Loucy (cell line): Measurements from ENCODE around the gene CKS2.

Source experiments
- H2AFZ ChIP-seq: fragments of 200-600 bp; sonication (generic); 2 replicates; pipeline ENCODE4 v1.6.0; 2016; ENCODE audit warnings: antibody characterized with exemption, mild to moderate bottlenecking, low read length, moderate library complexity
- H3F3A ChIP-seq: fragments of 200-600 bp; 2 replicates; pipeline ENCODE4 v1.6.0; 2016; ENCODE audit warnings: antibody characterized with exemption, low read depth, mild to moderate bottlenecking
- H3K27me3 ChIP-seq: fragments of 200-600 bp; sonication (generic); 2 replicates; pipeline ENCODE4 v1.6.1; 2014; ENCODE audit warnings: low read length, mild to moderate bottlenecking; ENCODE audit not compliant: insufficient read depth, poor library complexity, severe bottlenecking
- H3K36me3 ChIP-seq: fragments of 200-600 bp; sonication (generic); 2 replicates; pipeline ENCODE4 v1.6.1; 2016; ENCODE audit warnings: low read length; ENCODE audit not compliant: insufficient read depth
- H3K4me1 ChIP-seq: fragments of 200-600 bp; sonication (generic); 2 replicates; pipeline ENCODE4 v1.5.1; 2014; ENCODE audit warnings: low read length, mild to moderate bottlenecking; ENCODE audit not compliant: insufficient read depth, poor library complexity, severe bottlenecking
- H3K4me2 ChIP-seq: fragments of 200-600 bp; sonication (generic); 2 replicates; pipeline ENCODE4 v1.6.0; 2014; ENCODE audit warnings: antibody characterized with exemption, low read length, low read depth, mild to moderate bottlenecking; ENCODE audit not compliant: poor library complexity, severe bottlenecking
- H3K4me3 ChIP-seq: fragments of 200-600 bp; sonication (generic); 2 replicates; pipeline ENCODE4 v1.5.1; 2014; ENCODE audit warnings: low read length, mild to moderate bottlenecking, mixed read lengths; ENCODE audit not compliant: poor library complexity, severe bottlenecking
- H3K79me2 ChIP-seq: fragments of 200-600 bp; sonication (generic); 2 replicates; pipeline ENCODE4 v1.6.1; 2014; ENCODE audit warnings: low read length; ENCODE audit not compliant: insufficient read depth
- H3K9ac ChIP-seq: fragments of 200-600 bp; sonication (generic); 2 replicates; pipeline ENCODE4 v1.6.0; 2014; ENCODE audit warnings: mild to moderate bottlenecking, low read depth, low read length, moderate library complexity; ENCODE audit not compliant: poor library complexity, severe bottlenecking
- H3K9me2 ChIP-seq: fragments of 200-600 bp; sonication (generic); replicated peaks from 2 replicates; pipeline ENCODE4 v1.6.1; 2016; ENCODE audit warnings: low read depth, low read length, mixed read lengths
- H3K9me3 ChIP-seq: fragments of 200-600 bp; sonication (generic); 2 replicates; pipeline ENCODE4 v1.6.1; 2014; ENCODE audit warnings: mild to moderate bottlenecking, antibody characterized with exemption, low read length, low read depth; ENCODE audit not compliant: insufficient read depth
- H4K20me1 ChIP-seq: fragments of 200-600 bp; sonication (generic); 2 replicates; pipeline ENCODE4 v1.6.0; 2014; ENCODE audit warnings: antibody characterized with exemption, low read length, mild to moderate bottlenecking; ENCODE audit not compliant: insufficient read depth, poor library complexity, severe bottlenecking
- EZH2phosphoT487 ChIP-seq: fragments of 200-600 bp; IDR thresholded peaks from 2 replicates; pipeline ENCODE4 v1.6.1; 2018; ENCODE audit warnings: antibody characterized with exemption, mild to moderate bottlenecking, moderate library complexity, borderline replicate concordance
- TF ChIP-seq, protein P1 (sequence below): fragments of 200-600 bp; sonication (generic); conservative IDR thresholded peaks from 2 replicates; pipeline ENCODE4 v1.5.1; 2014; ENCODE audit warnings: mild to moderate bottlenecking, antibody characterized with exemption, low read length

CKS2 gene

DNA sequence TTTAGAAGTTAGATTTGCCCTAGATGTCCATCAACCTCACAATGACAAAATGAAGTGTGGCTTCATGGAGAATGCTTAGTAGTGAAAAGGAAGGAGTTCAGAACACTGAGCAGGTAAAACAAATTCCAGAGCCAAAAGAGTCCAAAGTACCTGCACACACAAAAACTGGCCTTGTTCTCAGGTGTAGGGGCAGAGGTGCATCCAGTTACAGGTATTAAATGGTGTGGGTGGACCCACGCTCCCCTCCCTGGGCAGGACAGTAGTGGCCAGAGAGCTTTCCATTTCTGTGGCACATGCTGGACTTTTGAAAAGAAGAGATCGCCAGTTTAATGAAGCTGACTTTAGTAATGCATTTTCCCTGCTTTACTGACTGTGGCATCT is 54.5 kb downstream of the CKS2 start:
- Histone ChIP-seq H3K27me3 (no peaks in the 10 kb centered on the region), H3K9me2 (no peaks in the 10 kb centered on the region), H3K4me2 (no peak overlapping the region), H2AFZ (no peak overlapping the region), H3K36me3 (peaks cover 23% of the 10 kb centered on the region; the same call in 1 of the 2 replicates), H3K4me3 (no peak overlapping the region), H4K20me1 (no peaks in the 10 kb centered on the region), H3K79me2 (no peaks in the 10 kb centered on the region), H3F3A (no peaks in the 10 kb centered on the region), H3K9me3 (no peaks in the 10 kb centered on the region), H3K4me1 (peaks cover 5% of the 10 kb centered on the region), H3K9ac (no peak overlapping the region)
- TF ChIP-seq, protein P1, sequence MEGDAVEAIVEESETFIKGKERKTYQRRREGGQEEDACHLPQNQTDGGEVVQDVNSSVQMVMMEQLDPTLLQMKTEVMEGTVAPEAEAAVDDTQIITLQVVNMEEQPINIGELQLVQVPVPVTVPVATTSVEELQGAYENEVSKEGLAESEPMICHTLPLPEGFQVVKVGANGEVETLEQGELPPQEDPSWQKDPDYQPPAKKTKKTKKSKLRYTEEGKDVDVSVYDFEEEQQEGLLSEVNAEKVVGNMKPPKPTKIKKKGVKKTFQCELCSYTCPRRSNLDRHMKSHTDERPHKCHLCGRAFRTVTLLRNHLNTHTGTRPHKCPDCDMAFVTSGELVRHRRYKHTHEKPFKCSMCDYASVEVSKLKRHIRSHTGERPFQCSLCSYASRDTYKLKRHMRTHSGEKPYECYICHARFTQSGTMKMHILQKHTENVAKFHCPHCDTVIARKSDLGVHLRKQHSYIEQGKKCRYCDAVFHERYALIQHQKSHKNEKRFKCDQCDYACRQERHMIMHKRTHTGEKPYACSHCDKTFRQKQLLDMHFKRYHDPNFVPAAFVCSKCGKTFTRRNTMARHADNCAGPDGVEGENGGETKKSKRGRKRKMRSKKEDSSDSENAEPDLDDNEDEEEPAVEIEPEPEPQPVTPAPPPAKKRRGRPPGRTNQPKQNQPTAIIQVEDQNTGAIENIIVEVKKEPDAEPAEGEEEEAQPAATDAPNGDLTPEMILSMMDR: no peak
- no peak for TF ChIP-seq EZH2phosphoT487
